SK-N-MC (cell line): ENCODE data around the gene GRXCR2.

Experiments
- DNase-seq: peaks from one replicate; pipeline ENCODE4 v3.0.0-alpha.2; 2011; ENCODE audit warnings: low read depth, low spot score
- H3K27ac ChIP-seq: fragments of 200-600 bp; sonication (generic); 2 replicates; pipeline ENCODE4 v1.5.1; 2016; ENCODE audit warnings: mixed run types
- H3K36me3 ChIP-seq: fragments of 200-600 bp; sonication (generic); 2 replicates; pipeline ENCODE4 v1.6.1; 2017; ENCODE audit warnings: antibody characterized with exemption, low read length, mixed read lengths; ENCODE audit not compliant: insufficient read depth
- H3K4me3 ChIP-seq: fragments of 200-600 bp; sonication (generic); 2 replicates; pipeline ENCODE4 v1.5.1; 2016
- H3K9ac ChIP-seq: fragments of 200-600 bp; sonication (generic); 2 replicates; pipeline ENCODE4 v1.8.0; 2017; ENCODE audit warnings: mixed run types, mixed read lengths; ENCODE audit not compliant: insufficient read length
- H3K9me3 ChIP-seq: fragments of 200-600 bp; sonication (generic); 2 replicates; pipeline ENCODE4 v1.6.1; 2017; ENCODE audit warnings: low read depth, mild to moderate bottlenecking, antibody characterized with exemption, low read length, moderate library complexity, mixed read lengths
- EZH2 ChIP-seq: fragments of 200-600 bp; sonication (generic); IDR thresholded peaks from one replicate; pipeline ENCODE4 v1.6.1; 2017; ENCODE audit warnings: antibody characterized with exemption
- FOXP2 ChIP-seq: optimal IDR thresholded peaks from 2 replicates; pipeline ENCODE3; 2011; ENCODE audit warnings: mild to moderate bottlenecking, moderate library complexity; ENCODE audit not compliant: insufficient read depth; ENCODE audit errors: extremely low read length, control extremely low read depth
- POLR2AphosphoS5 ChIP-seq: IDR thresholded peaks from 2 replicates; pipeline ENCODE4 v1.6.1; 2012; ENCODE audit warnings: mild to moderate bottlenecking, low read depth, low read length, borderline replicate concordance

Gene GRXCR2

GRCh38 chr5:145913701-145914100, 40.9 kb upstream of the GRXCR2 start:
- no peak for TF ChIP-seq EZH2
- TF ChIP-seq POLR2AphosphoS5 = no peak
- no peak for TF ChIP-seq FOXP2
- H3K36me3 ChIP-seq = no peaks in the 10 kb centered on the region

GRCh38 chr5:145912594-145912993, 39.8 kb upstream of the GRXCR2 start:
- Histone ChIP-seq H3K27ac (no peak overlapping the region), H3K4me3 (no peak overlapping the region), H3K9ac (no peak overlapping the region), H3K9me3 (no peaks in the 10 kb centered on the region), H3K36me3 (no peaks in the 10 kb centered on the region)
- no peak for TF ChIP-seq POLR2AphosphoS5
- no peak for TF ChIP-seq FOXP2
- no peak for TF ChIP-seq EZH2
- DNase-seq = no peak

More at GRCh38 chr5:145913701-145914100, 40.9 kb upstream of the GRXCR2 start:
- Histone ChIP-seq H3K9me3 (no peaks in the 10 kb centered on the region), H3K4me3 (no peak overlapping the region), H3K9ac (no peak overlapping the region), H3K27ac (no peak overlapping the region)
- DNase-seq = no peak

- H3K9ac ChIP-seq = no peak overlapping the region
- no peaks in the 10 kb centered on the region for H3K9me3 ChIP-seq
- H3K4me3 ChIP-seq = no peak overlapping the region
- no peak for DNase-seq
- no peak overlapping the region for H3K27ac ChIP-seq
- TF ChIP-seq EZH2 = no peak
- no peak for TF ChIP-seq POLR2AphosphoS5
- TF ChIP-seq FOXP2 = no peak
- H3K36me3 ChIP-seq = no peaks in the 10 kb centered on the region
Observed at GRCh38 chr5:145912019-145912418, 39.2 kb upstream of the GRXCR2 start.

GRCh38 chr5:145911164-145911563, 38.4 kb upstream of the GRXCR2 start:
- no peak overlapping the region for H3K27ac ChIP-seq
- TF ChIP-seq EZH2 (no peak), POLR2AphosphoS5 (no peak), FOXP2 (no peak)

GRCh38 chr5:145908206-145908960, 35.6 kb upstream of the GRXCR2 start:
- TF ChIP-seq FOXP2 (no peak), POLR2AphosphoS5 (no peak), EZH2 (no peak)
- no peak for DNase-seq
- Histone ChIP-seq H3K27ac (no peak overlapping the region), H3K9ac (no peak overlapping the region), H3K36me3 (no peaks in the 10 kb centered on the region), H3K9me3 (no peaks in the 10 kb centered on the region), H3K4me3 (no peak overlapping the region)

More at GRCh38 chr5:145911164-145911563, 38.4 kb upstream of the GRXCR2 start:
- DNase-seq = no peak
- Histone ChIP-seq H3K9ac (no peak overlapping the region), H3K4me3 (no peak overlapping the region), H3K36me3 (no peaks in the 10 kb centered on the region), H3K9me3 (no peaks in the 10 kb centered on the region)

- TF ChIP-seq EZH2 = no peak
- no peak for TF ChIP-seq FOXP2
- no peak for TF ChIP-seq POLR2AphosphoS5
- no peaks in the 10 kb centered on the region for H3K36me3 ChIP-seq
- no peak for DNase-seq
- H3K27ac ChIP-seq = no peak overlapping the region
- no peak overlapping the region for H3K4me3 ChIP-seq
- no peaks in the 10 kb centered on the region for H3K9me3 ChIP-seq
- H3K9ac ChIP-seq = no peak overlapping the region
Observed at GRCh38 chr5:145906401-145906800, 33.6 kb upstream of the GRXCR2 start.

- TF ChIP-seq EZH2 (no peak), FOXP2 (no peak), POLR2AphosphoS5 (no peak)
- DNase-seq = no peak
- H3K36me3 ChIP-seq = no peaks in the 10 kb centered on the region
Observed at GRCh38 chr5:145904743-145905142, 31.9 kb upstream of the GRXCR2 start.

GRCh38 chr5:145903867-145904266, 31.1 kb upstream of the GRXCR2 start:
- no peaks in the 10 kb centered on the region for H3K36me3 ChIP-seq
- H3K4me3 ChIP-seq = no peak overlapping the region
- H3K9ac ChIP-seq = no peak overlapping the region
- no peaks in the 10 kb centered on the region for H3K9me3 ChIP-seq
- H3K27ac ChIP-seq = no peak overlapping the region
- TF ChIP-seq EZH2 = no peak
- TF ChIP-seq POLR2AphosphoS5 = no peak
- no peak for TF ChIP-seq FOXP2
- no peak for DNase-seq

More at GRCh38 chr5:145904743-145905142, 31.9 kb upstream of the GRXCR2 start:
- Histone ChIP-seq H3K9me3 (no peaks in the 10 kb centered on the region), H3K27ac (no peak overlapping the region), H3K9ac (no peak overlapping the region), H3K4me3 (no peak overlapping the region)

GRCh38 chr5:145903113-145903512, 30.3 kb upstream of the GRXCR2 start:
- Histone ChIP-seq H3K9me3 (no peaks in the 10 kb centered on the region), H3K27ac (no peak overlapping the region), H3K4me3 (no peak overlapping the region), H3K9ac (no peak overlapping the region), H3K36me3 (no peaks in the 10 kb centered on the region)
- DNase-seq = no peak
- TF ChIP-seq POLR2AphosphoS5 (no peak), FOXP2 (no peak), EZH2 (no peak)
